OCI-LY1 (cell line): ENCODE measurements around the gene CDK5R1.
"Not testable (repeated sequence)": the region's sequence is repeated elsewhere in the genome, so short reads cannot be mapped to it uniquely, and the experiment has no call there.

ENCODE experiments used
- H2AFZ ChIP-seq: fragments of 200-600 bp; sonication (generic), shearing (Covaris generic); 2 replicates; pipeline ENCODE4 v1.6.0; 2014; ENCODE audit warnings: antibody characterized with exemption, mild to moderate bottlenecking, low read length
- H3F3A ChIP-seq: fragments of 200-600 bp; sonication (generic), shearing (Covaris generic); 2 replicates; pipeline ENCODE4 v1.6.0; 2014; ENCODE audit warnings: mild to moderate bottlenecking, antibody characterized with exemption, low read length, moderate library complexity; ENCODE audit not compliant: insufficient read depth
- H3K27ac ChIP-seq: fragments of 200-600 bp; sonication (generic); 2 replicates; pipeline ENCODE4 v1.5.1; 2014; ENCODE audit warnings: low read length, mixed run types, mild to moderate bottlenecking, low read depth; ENCODE audit not compliant: poor library complexity, severe bottlenecking
- H3K27me3 ChIP-seq: fragments of 200-600 bp; sonication (generic); 2 replicates; pipeline ENCODE4 v1.6.0; 2014; ENCODE audit warnings: antibody characterized with exemption, mild to moderate bottlenecking, low read length, moderate library complexity; ENCODE audit not compliant: insufficient read depth
- H3K36me3 ChIP-seq: fragments of 200-600 bp; sonication (generic); 2 replicates; pipeline ENCODE4 v1.6.1; 2014; ENCODE audit warnings: mild to moderate bottlenecking, antibody characterized with exemption, low read length, moderate library complexity, mixed read lengths; ENCODE audit not compliant: insufficient read depth
- H3K4me1 ChIP-seq: fragments of 200-600 bp; sonication (generic); 2 replicates; pipeline ENCODE4 v1.5.1; 2014; ENCODE audit warnings: mild to moderate bottlenecking, low read length, moderate library complexity; ENCODE audit not compliant: insufficient read depth, severe bottlenecking
- H3K4me2 ChIP-seq: fragments of 200-600 bp; sonication (generic), shearing (Covaris generic); 2 replicates; pipeline ENCODE4 v1.6.1; 2014; ENCODE audit warnings: low read length
- H3K4me3 ChIP-seq: fragments of 200-600 bp; sonication (generic); 2 replicates; pipeline ENCODE4 v1.5.1; 2014; ENCODE audit warnings: low read length, low read depth, mild to moderate bottlenecking, mixed read lengths; ENCODE audit not compliant: poor library complexity, severe bottlenecking
- H3K79me2 ChIP-seq: fragments of 200-600 bp; shearing (Covaris generic); 2 replicates; pipeline ENCODE4 v1.6.1; 2016; ENCODE audit warnings: mixed run types, low read length, mixed read lengths; ENCODE audit not compliant: insufficient read depth
- H3K9ac ChIP-seq: fragments of 200-600 bp; sonication (generic), shearing (Covaris generic); 2 replicates; pipeline ENCODE4 v1.6.1; 2014; ENCODE audit warnings: mild to moderate bottlenecking, low read length, mixed read lengths
- H3K9me2 ChIP-seq: fragments of 200-600 bp; sonication (generic), shearing (Covaris generic); 2 replicates; pipeline ENCODE4 v1.6.1; 2014; ENCODE audit warnings: low read depth, mild to moderate bottlenecking, low read length, mixed read lengths
- H3K9me3 ChIP-seq: fragments of 200-600 bp; shearing (Covaris generic); 2 replicates; pipeline ENCODE4 v1.6.1; 2014; ENCODE audit warnings: low read length, mixed read lengths
- H4K20me1 ChIP-seq: fragments of 200-600 bp; sonication (generic), shearing (Covaris generic); 2 replicates; pipeline ENCODE4 v1.6.0; 2016; ENCODE audit warnings: mild to moderate bottlenecking, low read length; ENCODE audit not compliant: insufficient read depth
- CTCF ChIP-seq: fragments of 200-600 bp; sonication (generic), shearing (Covaris generic); IDR thresholded peaks from 2 replicates; pipeline ENCODE4 v1.5.1; 2017; ENCODE audit warnings: mild to moderate bottlenecking, antibody characterized with exemption, low read length, moderate library complexity, mixed read lengths
- EZH2 ChIP-seq: fragments of 200-600 bp; sonication (generic), shearing (Covaris generic); IDR thresholded peaks from 2 replicates; pipeline ENCODE4 v1.8.0; 2017; ENCODE audit warnings: borderline replicate concordance, mixed run types, mild to moderate bottlenecking, antibody characterized with exemption, low read length, moderate library complexity, mixed read lengths

The CDK5R1 gene

GRCh38 chr17:32523017-32523680 is 36.4 kb downstream of the CDK5R1 start:
- peaks cover 5% of the 10 kb centered on the region; the same call in 1 of the 2 replicates for H3K27me3 ChIP-seq
- no peaks in the 10 kb centered on the region for H3K36me3 ChIP-seq
- no peaks in the 10 kb centered on the region for H4K20me1 ChIP-seq
- peaks cover 25% of the 10 kb centered on the region for H3K4me1 ChIP-seq
- no peak overlapping the region for H3K27ac ChIP-seq
- no peaks in the 10 kb centered on the region for H3K79me2 ChIP-seq
- no peaks in the 10 kb centered on the region for H3F3A ChIP-seq
- no peak overlapping the region for H2AFZ ChIP-seq
- H3K4me2 ChIP-seq, result peak overlapping the region; percentile 48
- no peak overlapping the region for H3K4me3 ChIP-seq
- no peaks in the 10 kb centered on the region for H3K9me2 ChIP-seq
- no peak overlapping the region for H3K9ac ChIP-seq
- TF ChIP-seq EZH2 (no peak), CTCF (no peak)
- H3K9me3 ChIP-seq, result no peaks in the 10 kb centered on the region

- H3K36me3 ChIP-seq, result no peaks in the 10 kb centered on the region
- H3K4me1 ChIP-seq, result peaks cover 21% of the 10 kb centered on the region
- no peak overlapping the region for H2AFZ ChIP-seq
- H3K9me3 ChIP-seq, result no peaks in the 10 kb centered on the region
- peaks cover 5% of the 10 kb centered on the region; the same call in 1 of the 2 replicates for H3K27me3 ChIP-seq
- no peaks in the 10 kb centered on the region for H4K20me1 ChIP-seq
- H3K4me2 ChIP-seq, result peak overlapping the region; percentile 48; the same call in 1 of the 2 replicates
- no peak overlapping the region for H3K4me3 ChIP-seq
- H3K79me2 ChIP-seq, result no peaks in the 10 kb centered on the region
- no peaks in the 10 kb centered on the region for H3F3A ChIP-seq
- no peak overlapping the region for H3K9ac ChIP-seq
- no peak for TF ChIP-seq EZH2
- TF ChIP-seq CTCF, result no peak
- no peaks in the 10 kb centered on the region for H3K9me2 ChIP-seq
- no peak overlapping the region for H3K27ac ChIP-seq
Measured at GRCh38 chr17:32523827-32524552, 37.2 kb downstream of the CDK5R1 start.

GRCh38 chr17:32524553-32524880 is 37.7 kb downstream of the CDK5R1 start:
- not testable (repeated sequence) for H2AFZ ChIP-seq, H3K79me2 ChIP-seq, H3K27ac ChIP-seq, H3K9me2 ChIP-seq, H3K4me3 ChIP-seq, H3F3A ChIP-seq, H4K20me1 ChIP-seq, H3K9me3 ChIP-seq, H3K4me2 ChIP-seq, H3K9ac ChIP-seq, H3K27me3 ChIP-seq, H3K36me3 ChIP-seq
- peaks cover 18% of the 10 kb centered on the region for H3K4me1 ChIP-seq

- TF ChIP-seq EZH2, result no peak
- no peak for TF ChIP-seq CTCF
- Histone ChIP-seq H2AFZ (no peak overlapping the region), H3K4me3 (no peak overlapping the region), H3K27me3 (peaks cover 1% of the 10 kb centered on the region; the same call in 1 of the 2 replicates), H3K4me2 (no peak overlapping the region), H3K79me2 (no peaks in the 10 kb centered on the region), H3K9me3 (no peaks in the 10 kb centered on the region), H3F3A (no peaks in the 10 kb centered on the region), H3K4me1 (peaks cover 12% of the 10 kb centered on the region), H3K36me3 (no peaks in the 10 kb centered on the region), H4K20me1 (no peaks in the 10 kb centered on the region), H3K27ac (no peak overlapping the region), H3K9me2 (no peaks in the 10 kb centered on the region), H3K9ac (no peak overlapping the region)
Measured at GRCh38 chr17:32525122-32525521, 38.3 kb downstream of the CDK5R1 start.
